ENCODE results near the gene TBCA.
A peak's percentile ranks its signal among the peaks of the same experiment; 100 is the strongest.
"Not testable (repeated sequence)": the region's sequence is repeated elsewhere in the genome, so short reads cannot be mapped to it uniquely, and the experiment has no call there.

Gene TBCA

GRCh38 chr5:77707791-77708190 lies 68.3 kb downstream of the TBCA start:
- no peak for DNase-seq

GRCh38 chr5:77699569-77699968 lies 76.6 kb downstream of the TBCA start:
- not testable (repeated sequence) for DNase-seq

GRCh38 chr5:77698920-77699319 lies 77.2 kb downstream of the TBCA start:
- no peak for DNase-seq

GRCh38 chr5:77697692-77698091 lies 78.4 kb downstream of the TBCA start:
- DNase-seq, result no peak

GRCh38 chr5:77696120-77696519 lies 80.0 kb downstream of the TBCA start:
- DNase-seq, result no peak

GRCh38 chr5:77693913-77694312 lies 82.2 kb downstream of the TBCA start:
- DNase-seq, result no peak

- no peak for DNase-seq
Measured at GRCh38 chr5:77683171-77683732, 92.9 kb downstream of the TBCA start.

GRCh38 chr5:77670526-77670925 lies 105.6 kb downstream of the TBCA start:
- no peak for DNase-seq

- DNase-seq, result no peak
Measured at GRCh38 chr5:77669677-77670076, 106.5 kb downstream of the TBCA start.

- no peak for DNase-seq
Measured at GRCh38 chr5:77663090-77663863, 112.9 kb downstream of the TBCA start.

GRCh38 chr5:77662635-77663034 lies 113.5 kb downstream of the TBCA start:
- no peak for DNase-seq

GRCh38 chr5:77658662-77659061 lies 117.5 kb downstream of the TBCA start:
- DNase-seq, result no peak

- DNase-seq, result no peak
Measured at GRCh38 chr5:77651343-77651742, 124.8 kb downstream of the TBCA start.

- DNase-seq, result no peak
Measured at GRCh38 chr5:77650686-77651085, 125.5 kb downstream of the TBCA start.

GRCh38 chr5:77649776-77650175 lies 126.4 kb downstream of the TBCA start:
- no peak for DNase-seq

GRCh38 chr5:77645995-77646639 lies 130.0 kb downstream of the TBCA start:
- no peak for DNase-seq

- peak in 1 of 2 experiments; percentile 50 for DNase-seq
Measured at GRCh38 chr5:77645158-77645994, 130.8 kb downstream of the TBCA start.

- DNase-seq, result no peak
Measured at GRCh38 chr5:77644371-77645157, 131.6 kb downstream of the TBCA start.

GRCh38 chr5:77643654-77644370 lies 132.3 kb downstream of the TBCA start:
- no peak for DNase-seq

- no peak for DNase-seq
Measured at GRCh38 chr5:77642738-77643653, 133.1 kb downstream of the TBCA start.

All from stimulated activated CD4-positive, alpha-beta T cell treated with anti-CD3 and anti-CD28 coated beads, Interleukin-4, amount 100 ng/mL, for 4 hours (primary cell).